Right lobe of liver (tissue), 4 donors: Measurements from ENCODE around the gene CAMK2D.

ENCODE experiments used
- CTCF ChIP-seq, 4 donors: fragments of 200-600 bp in 3 of 4; fragments of 450-650 bp in 1 of 4; IDR thresholded peaks; one replicate each; pipeline versions ENCODE4 v1.5.1 to v1.8.0; 2016 to 2022; ENCODE audit warnings: antibody characterized with exemption in 4 of 4, mild to moderate bottlenecking in 2 of 4
- POLR2A ChIP-seq: fragments of 450-650 bp; IDR thresholded peaks from one replicate; pipeline ENCODE4 v1.6.1; 2017; ENCODE audit warnings: antibody characterized with exemption, mild to moderate bottlenecking
- donor health status: DM: no; HTN: no; CAD: no.
- donor health status: DM: no; HTN: no; CAD: no.
- donor health status: DM: no; HTN: yes; CAD: no.

- no peak for TF ChIP-seq CTCF (IDR thresholded peaks at IDR 0.05)
- no peak for TF ChIP-seq POLR2A
These were observed 128.1 kb downstream of the CAMK2D start for GRCh38 chr4:113633467-113633866.
